Glutamatergic neuron (in vitro differentiated cells): ENCODE data around the gene TMX1. TPM values are rescaled to one million over a fixed set of nuclear protein-coding genes. Genes with fewer than 3 reads are reported as not detected.

Source experiments
- DNase-seq: peaks from one replicate; pipeline ENCODE4 v3.0.0; 2022
- H3K27ac Mint-ChIP-seq: one replicate; pipeline ENCODE4 v1.8.0; 2020; ENCODE audit warnings: mild to moderate bottlenecking, mixed read lengths, inconsistent platforms; ENCODE audit not compliant: unreplicated experiment
- H3K27me3 Mint-ChIP-seq: one replicate; pipeline ENCODE4 v1.8.0; 2020; ENCODE audit warnings: mild to moderate bottlenecking, moderate library complexity, mixed read lengths, inconsistent platforms; ENCODE audit not compliant: unreplicated experiment
- H3K36me3 Mint-ChIP-seq: one replicate; pipeline ENCODE4 v1.8.0; 2020; ENCODE audit warnings: mild to moderate bottlenecking, mixed read lengths, inconsistent platforms; ENCODE audit not compliant: unreplicated experiment
- H3K4me1 Mint-ChIP-seq: one replicate; pipeline ENCODE4 v1.8.0; 2020; ENCODE audit warnings: mild to moderate bottlenecking, low read depth, mixed read lengths, inconsistent platforms; ENCODE audit not compliant: unreplicated experiment
- H3K4me3 Mint-ChIP-seq: one replicate; pipeline ENCODE4 v1.8.0; 2020; ENCODE audit warnings: mild to moderate bottlenecking, mixed read lengths, inconsistent platforms; ENCODE audit not compliant: unreplicated experiment
- H3K9me3 Mint-ChIP-seq: one replicate; pipeline ENCODE4 v1.8.0; 2020; ENCODE audit warnings: mild to moderate bottlenecking, moderate library complexity, mixed read lengths, inconsistent platforms; ENCODE audit not compliant: unreplicated experiment
- CTCF ChIP-seq: fragments of 200-600 bp; sonication (generic); IDR thresholded peaks from one replicate; pipeline ENCODE4 v1.5.0; 2021; ENCODE audit not compliant: partially characterized antibody, unreplicated experiment
- total RNA-seq: library from RNA; stranded (reverse); fragmentation: NEBNext Ultra II Directional; extraction: Animal tissue kit (Norgen Biotek cat#: 25700); gene quantifications from one replicate; pipeline ENCODE4 v1.2.1, GENCODE V29; 2021; ENCODE audit not compliant: unreplicated experiment

Gene TMX1
- total RNA-seq, 1 donor from 2014 or later = 39.1 TPM

DNA sequence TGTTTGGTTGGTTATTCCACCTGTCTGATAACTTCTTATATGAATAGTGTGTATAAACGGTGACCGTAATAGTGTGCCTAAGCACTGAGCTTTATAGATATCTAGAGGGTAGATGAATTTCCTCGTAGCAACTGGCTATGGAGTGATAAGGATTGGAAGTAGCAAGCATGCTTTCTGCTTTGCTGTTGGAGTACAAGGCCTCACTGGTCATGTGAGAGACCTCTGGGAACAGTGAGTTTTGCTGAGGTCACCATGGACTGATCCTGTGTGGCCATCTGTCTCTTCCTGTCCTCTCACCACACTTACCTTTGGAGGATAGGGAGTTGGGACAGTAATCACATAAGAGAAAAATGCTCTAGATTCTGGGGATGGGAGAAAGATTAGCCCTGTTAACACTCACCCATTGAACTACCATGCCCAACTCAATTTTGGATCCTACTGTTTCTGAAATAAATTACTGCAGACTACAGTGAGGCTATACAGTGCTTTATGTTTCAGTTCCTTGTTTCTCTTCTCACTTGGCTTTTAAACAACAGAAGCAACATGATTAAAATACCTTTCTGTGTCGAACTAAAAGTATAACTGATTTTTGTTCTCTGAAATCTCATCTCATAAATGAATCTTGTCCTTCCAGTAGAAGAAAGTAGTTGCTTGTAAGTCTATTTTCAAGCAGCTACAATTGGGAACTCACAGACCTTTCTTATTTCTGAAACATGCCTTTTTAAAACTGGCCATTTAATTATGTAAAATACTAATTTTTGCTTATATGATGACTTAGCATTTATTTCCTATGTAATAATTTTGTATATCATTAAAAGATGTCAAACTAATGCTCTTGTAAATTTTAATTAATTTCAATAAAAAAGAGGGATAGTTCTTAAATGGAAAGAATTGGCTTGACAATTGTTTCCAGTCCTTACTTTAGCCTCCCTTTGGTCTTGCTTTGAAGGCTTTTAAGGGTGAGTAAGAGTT is 8.3 kb downstream of the TMX1 start:
- H3K27me3 Mint-ChIP-seq = peaks cover 2% of the 10 kb centered on the region
- peak overlapping the region; percentile 47 for H3K4me3 Mint-ChIP-seq
- peaks cover 30% of the 10 kb centered on the region for H3K4me1 Mint-ChIP-seq
- peaks cover 5% of the 10 kb centered on the region for H3K36me3 Mint-ChIP-seq
- H3K27ac Mint-ChIP-seq = peak overlapping the region; percentile 87
- no peak for TF ChIP-seq CTCF
- no peak for DNase-seq
- peaks cover 4% of the 10 kb centered on the region for H3K9me3 Mint-ChIP-seq

DNA sequence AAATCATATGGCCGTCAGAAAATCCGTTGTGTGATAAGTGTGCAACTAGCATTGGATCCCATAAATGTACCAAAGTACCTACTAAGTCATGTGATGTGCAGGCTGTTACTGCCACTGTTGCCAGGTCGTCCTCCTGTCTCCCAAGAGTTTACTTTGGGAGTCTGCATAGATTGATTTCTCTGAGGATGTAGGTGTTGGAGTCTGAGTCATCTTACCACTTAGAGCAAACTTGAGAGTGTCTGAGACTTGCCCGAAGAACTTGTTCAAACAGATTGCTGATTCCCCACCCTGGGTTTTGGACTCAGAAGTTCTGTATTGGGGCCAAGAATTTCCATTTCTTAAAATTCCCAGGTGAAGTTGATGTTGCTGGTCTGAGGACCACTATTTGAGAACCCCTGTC is 11.4 kb downstream of the TMX1 start:
- peaks cover 5% of the 10 kb centered on the region for H3K36me3 Mint-ChIP-seq

DNA sequence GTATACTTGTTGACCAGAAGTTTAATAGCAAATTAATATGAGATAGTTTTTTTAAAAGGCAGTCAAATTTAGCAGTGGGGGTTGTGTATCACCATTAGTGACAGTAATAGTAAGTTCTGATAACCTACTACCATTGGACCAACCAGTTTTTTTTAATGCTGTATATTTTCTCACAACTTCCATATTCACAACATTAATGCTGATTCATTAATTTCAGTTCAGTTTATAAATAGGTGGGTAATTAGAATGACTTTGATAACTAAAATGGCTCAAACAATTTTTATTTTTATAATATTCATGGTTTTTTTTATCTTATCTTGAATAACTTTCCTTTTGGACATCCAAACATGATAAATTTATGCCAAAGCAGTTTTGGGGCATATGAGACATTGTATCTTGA is 13.8 kb downstream of the TMX1 start:
- H3K4me1 Mint-ChIP-seq = peaks cover 8% of the 10 kb centered on the region
- peaks cover 11% of the 10 kb centered on the region for H3K36me3 Mint-ChIP-seq
- H3K27me3 Mint-ChIP-seq = no peaks in the 10 kb centered on the region
- no peak overlapping the region for H3K27ac Mint-ChIP-seq
- H3K9me3 Mint-ChIP-seq = peaks cover 4% of the 10 kb centered on the region
- no peak for TF ChIP-seq CTCF
- H3K4me3 Mint-ChIP-seq = no peak overlapping the region
- DNase-seq = no peak

More for the DNA sequence above, 11.4 kb downstream of the TMX1 start:
- H3K27ac Mint-ChIP-seq = no peak overlapping the region
- no peak for TF ChIP-seq CTCF
- H3K9me3 Mint-ChIP-seq = peaks cover 4% of the 10 kb centered on the region
- peaks cover 2% of the 10 kb centered on the region for H3K27me3 Mint-ChIP-seq
- DNase-seq = no peak
- no peak overlapping the region for H3K4me3 Mint-ChIP-seq
- peaks cover 22% of the 10 kb centered on the region for H3K4me1 Mint-ChIP-seq

DNA sequence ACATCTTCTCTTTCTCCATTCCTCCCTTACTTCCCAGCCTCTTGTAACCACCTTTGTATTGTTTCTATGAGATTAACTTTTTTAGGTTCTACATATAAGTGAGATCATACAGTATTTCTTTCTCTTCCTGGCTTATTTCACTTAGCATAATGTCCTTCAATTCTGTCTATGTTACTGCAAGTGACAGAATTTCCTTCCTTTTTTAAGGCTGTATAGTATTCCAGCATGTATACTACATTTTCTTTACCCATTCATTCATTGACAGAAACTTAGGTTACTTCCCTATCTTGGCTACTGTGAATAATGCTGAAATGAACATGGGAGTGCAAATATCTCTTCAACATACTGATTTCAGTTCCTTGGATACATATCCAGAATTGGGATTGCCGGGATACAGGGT is 18.2 kb downstream of the TMX1 start:
- no peaks in the 10 kb centered on the region for H3K27me3 Mint-ChIP-seq
- peaks cover 2% of the 10 kb centered on the region for H3K4me1 Mint-ChIP-seq
- peaks cover 15% of the 10 kb centered on the region for H3K36me3 Mint-ChIP-seq
- no peak for DNase-seq
- H3K9me3 Mint-ChIP-seq = no peaks in the 10 kb centered on the region
- no peak for TF ChIP-seq CTCF
- no peak overlapping the region for H3K27ac Mint-ChIP-seq
- no peak overlapping the region for H3K4me3 Mint-ChIP-seq

DNA sequence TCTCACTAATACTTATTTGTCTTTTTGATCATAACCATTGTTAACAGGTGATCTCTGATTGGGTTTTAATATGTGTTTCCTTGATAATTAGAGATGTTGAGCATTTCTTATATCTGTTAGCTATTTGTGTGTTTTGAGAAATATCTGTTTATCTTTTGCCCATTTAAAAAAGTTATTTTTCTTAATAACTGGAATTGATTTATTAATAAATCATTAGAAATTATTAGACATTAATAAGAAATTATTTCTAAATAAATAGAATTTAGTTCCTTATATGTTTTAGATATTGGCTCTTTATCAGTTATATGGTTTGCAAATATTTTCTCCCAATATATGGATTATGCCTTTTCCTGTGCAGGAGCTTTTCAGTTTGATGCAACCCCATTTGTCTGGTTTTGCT is 18.7 kb downstream of the TMX1 start:
- peaks cover 15% of the 10 kb centered on the region for H3K36me3 Mint-ChIP-seq
- H3K4me3 Mint-ChIP-seq = no peak overlapping the region
- H3K27me3 Mint-ChIP-seq = no peaks in the 10 kb centered on the region
- DNase-seq = no peak
- H3K4me1 Mint-ChIP-seq = no peaks in the 10 kb centered on the region
- no peak for TF ChIP-seq CTCF
- no peaks in the 10 kb centered on the region for H3K9me3 Mint-ChIP-seq
- no peak overlapping the region for H3K27ac Mint-ChIP-seq
